SK-N-SH treated with all-trans-retinoic acid at 6 μM for 48 hours (cell line): Measurements from ENCODE around the gene RALGPS1.

ENCODE experiments used
- ATAC-seq: fragments of 200-7000 bp; cut with Tn5 transposase; 3 replicates; pipeline ENCODE4 v1.9.1; 2020; ENCODE audit warnings: mild to moderate bottlenecking, moderate library complexity
- ARNTL ChIP-seq: fragments of 450-650 bp; formaldehyde crosslinking; IDR thresholded peaks from 2 replicates; pipeline ENCODE4 v1.5.0; 2020; ENCODE audit warnings: low read depth, mild to moderate bottlenecking, moderate library complexity, borderline replicate concordance
- BACH2 ChIP-seq: fragments of 250-450 bp; sonication (Bioruptor Pico); IDR thresholded peaks from 2 replicates; pipeline ENCODE4 v1.9.0; 2021; ENCODE audit warnings: mild to moderate bottlenecking, borderline replicate concordance
- CREB5 ChIP-seq: fragments of 250-450 bp; sonication (Bioruptor Pico); IDR thresholded peaks from 2 replicates; pipeline ENCODE4 v1.5.1; 2020; ENCODE audit warnings: low read depth, mild to moderate bottlenecking, moderate library complexity
- CSDC2 ChIP-seq: fragments of 250-450 bp; sonication (Bioruptor Pico); IDR thresholded peaks from 2 replicates; pipeline ENCODE4 v1.5.0; 2020; ENCODE audit warnings: mild to moderate bottlenecking, moderate library complexity
- CSRNP3 ChIP-seq: fragments of 250-450 bp; sonication (Bioruptor Pico); IDR thresholded peaks from 2 replicates; pipeline ENCODE4 v1.5.1; 2021; ENCODE audit warnings: mild to moderate bottlenecking, moderate library complexity
- ESRRG ChIP-seq: fragments of 250-450 bp; sonication (Bioruptor Pico); IDR thresholded peaks from 2 replicates; pipeline ENCODE4 v1.6.1; 2021; ENCODE audit warnings: mild to moderate bottlenecking
- GLIS3 ChIP-seq: fragments of 250-450 bp; sonication (Bioruptor Pico); IDR thresholded peaks from 2 replicates; pipeline ENCODE4 v1.5.0; 2020; ENCODE audit warnings: mild to moderate bottlenecking, moderate library complexity
- ISL1 ChIP-seq: fragments of 250-450 bp; sonication (Bioruptor Pico); IDR thresholded peaks from 2 replicates; pipeline ENCODE4 v2.1.2; 2022; ENCODE audit warnings: mild to moderate bottlenecking, moderate library complexity
- PATZ1 ChIP-seq: fragments of 250-450 bp; sonication (Bioruptor Pico); IDR thresholded peaks from 2 replicates; pipeline ENCODE4 v1.8.0; 2020; ENCODE audit warnings: mild to moderate bottlenecking, moderate library complexity, borderline replicate concordance
- POU6F1 ChIP-seq: fragments of 250-450 bp; sonication (Bioruptor Pico); IDR thresholded peaks from 2 replicates; pipeline ENCODE4 v1.8.0; 2021; ENCODE audit warnings: low read depth, mild to moderate bottlenecking, moderate library complexity, borderline replicate concordance
- PPARA ChIP-seq: fragments of 250-450 bp; sonication (Bioruptor Pico); IDR thresholded peaks from 2 replicates; pipeline ENCODE4 v1.5.0; 2020; ENCODE audit warnings: mild to moderate bottlenecking, borderline replicate concordance
- RARB ChIP-seq: fragments of 250-450 bp; sonication (Bioruptor Pico); IDR thresholded peaks from 2 replicates; pipeline ENCODE4 v1.8.0; 2021; ENCODE audit warnings: mild to moderate bottlenecking, moderate library complexity
- SNAI2 ChIP-seq: fragments of 250-450 bp; sonication (Bioruptor Pico); IDR thresholded peaks from 2 replicates; pipeline ENCODE4 v1.5.0; 2020; ENCODE audit warnings: mild to moderate bottlenecking, moderate library complexity
- TCF4 ChIP-seq: fragments of 250-450 bp; sonication (Bioruptor Pico); IDR thresholded peaks from 2 replicates; pipeline ENCODE4 v1.8.0; 2021; ENCODE audit warnings: mild to moderate bottlenecking, moderate library complexity, borderline replicate concordance
- TOX ChIP-seq: fragments of 250-450 bp; sonication (Bioruptor Pico); IDR thresholded peaks from 2 replicates; pipeline ENCODE4 v1.8.0; 2021; ENCODE audit warnings: mild to moderate bottlenecking, moderate library complexity, borderline replicate concordance
- TSHZ2 ChIP-seq: fragments of 250-450 bp; sonication (Bioruptor Pico); IDR thresholded peaks from 2 replicates; pipeline ENCODE4 v1.5.0; 2020; ENCODE audit warnings: mild to moderate bottlenecking, moderate library complexity
- ZFP3 ChIP-seq: fragments of 250-450 bp; sonication (Bioruptor Pico); IDR thresholded peaks from 2 replicates; pipeline ENCODE4 v1.5.0; 2020; ENCODE audit warnings: mild to moderate bottlenecking, moderate library complexity
- ZFP30 ChIP-seq: fragments of 450-650 bp; formaldehyde crosslinking; IDR thresholded peaks from 2 replicates; pipeline ENCODE4 v1.5.0; 2022; ENCODE audit warnings: mild to moderate bottlenecking, moderate library complexity
- ZNF565 ChIP-seq: fragments of 450-650 bp; formaldehyde crosslinking; conservative IDR thresholded peaks from 2 replicates; pipeline ENCODE4 v1.5.0; 2020; ENCODE audit warnings: low read depth, mild to moderate bottlenecking, moderate library complexity
- ZNF70 ChIP-seq: fragments of 450-650 bp; formaldehyde crosslinking; IDR thresholded peaks from 2 replicates; pipeline ENCODE4 v1.5.0; 2020; ENCODE audit warnings: mild to moderate bottlenecking, moderate library complexity
- ZNF8 ChIP-seq: fragments of 450-650 bp; formaldehyde crosslinking; IDR thresholded peaks from 2 replicates; pipeline ENCODE4 v1.5.0; 2020; ENCODE audit warnings: mild to moderate bottlenecking, moderate library complexity

The RALGPS1 gene

GRCh38 chr9:127083138-127083980 is 168.8 kb downstream of the RALGPS1 start:
- no peak for ATAC-seq
- TF ChIP-seq POU6F1 (CRISPR knock-in tag) (no peak), ESRRG (CRISPR knock-in tag) (no peak), RARB (CRISPR knock-in tag) (no peak), ARNTL (CRISPR knock-in tag) (no peak), CSDC2 (CRISPR knock-in tag) (no peak), ZFP3 (CRISPR knock-in tag) (no peak), GLIS3 (CRISPR knock-in tag) (no peak), SNAI2 (no peak), ZNF70 (CRISPR knock-in tag) (no peak), TOX (CRISPR knock-in tag) (no peak), TSHZ2 (CRISPR knock-in tag) (no peak), ISL1 (CRISPR knock-in tag) (no peak), PPARA (CRISPR knock-in tag) (no peak), TCF4 (CRISPR knock-in tag) (no peak), CSRNP3 (CRISPR knock-in tag) (no peak), ZNF8 (CRISPR knock-in tag) (no peak), PATZ1 (CRISPR knock-in tag) (no peak), ZNF565 (CRISPR knock-in tag) (no peak), BACH2 (CRISPR knock-in tag) (no peak), CREB5 (CRISPR knock-in tag) (no peak)
- TF ChIP-seq, all 23 proteins: peak for 0

- ATAC-seq = no peak
- no peak for TF ChIP-seq CSRNP3 (CRISPR knock-in tag)
- no peak for TF ChIP-seq ZNF70 (CRISPR knock-in tag)
- TF ChIP-seq POU6F1 (CRISPR knock-in tag) = no peak
- TF ChIP-seq TSHZ2 (CRISPR knock-in tag) = no peak
- TF ChIP-seq ZFP30 = no peak
- no peak for TF ChIP-seq ZNF8 (CRISPR knock-in tag)
- no peak for TF ChIP-seq ZFP3 (CRISPR knock-in tag)
- no peak for TF ChIP-seq PPARA (CRISPR knock-in tag)
Observed at GRCh38 chr9:127084076-127085039, 169.8 kb downstream of the RALGPS1 start.
